CD4-positive, alpha-beta T cell treated with Interleukin-2 at 100 ng/mL for 4 hours (primary cell): ENCODE results near the gene MEI4.
"Not testable (repeated sequence)": the region's sequence is repeated elsewhere in the genome, so short reads cannot be mapped to it uniquely, and the experiment has no call there.

ENCODE experiments used
- DNase-seq: peaks from one replicate; pipeline ENCODE4 v3.0.0-alpha.2; 2020; ENCODE audit warnings: low spot score

MEI4 gene

GRCh38 chr6:77678048-77678447, 25.2 kb downstream of the MEI4 start:
- DNase-seq: no peak

DNA sequence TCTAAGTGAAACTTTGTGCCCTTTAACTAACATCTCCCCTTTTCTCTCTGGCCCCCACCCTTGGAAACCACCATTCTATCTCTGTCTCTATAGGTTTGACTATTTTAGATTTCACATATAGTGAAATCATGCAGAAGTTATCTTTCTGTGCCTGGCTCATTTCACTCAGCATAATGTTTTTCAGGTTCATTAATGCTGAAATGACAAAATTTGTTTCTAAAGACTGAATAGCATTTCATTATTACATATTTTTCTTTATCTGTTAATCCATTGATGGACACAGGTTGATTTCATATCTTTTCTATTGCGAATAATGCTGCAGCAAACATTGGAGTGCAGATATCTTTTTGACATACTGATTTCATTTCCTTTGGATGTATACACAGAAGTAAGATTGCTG, 30.7 kb downstream of the MEI4 start:
- no peak for DNase-seq

DNA sequence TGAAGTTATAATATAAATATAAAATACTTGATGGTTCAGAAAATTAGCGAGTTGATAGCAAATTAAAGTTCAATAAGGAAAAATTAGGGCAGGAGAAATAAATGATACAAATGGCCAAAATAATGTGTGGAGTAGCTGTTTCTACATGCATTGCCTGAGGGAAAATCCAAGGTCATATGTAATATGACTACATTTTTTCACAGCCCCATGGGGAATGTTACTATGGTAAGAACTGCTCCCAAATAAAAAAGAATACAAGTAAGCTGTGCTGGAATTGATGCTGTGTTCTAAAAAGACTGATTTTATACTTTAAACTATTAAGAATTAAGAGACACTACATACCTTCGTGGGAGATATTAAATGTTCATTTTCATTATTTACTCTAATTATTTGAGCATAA, 34.1 kb downstream of the MEI4 start:
- DNase-seq: no peak

DNA sequence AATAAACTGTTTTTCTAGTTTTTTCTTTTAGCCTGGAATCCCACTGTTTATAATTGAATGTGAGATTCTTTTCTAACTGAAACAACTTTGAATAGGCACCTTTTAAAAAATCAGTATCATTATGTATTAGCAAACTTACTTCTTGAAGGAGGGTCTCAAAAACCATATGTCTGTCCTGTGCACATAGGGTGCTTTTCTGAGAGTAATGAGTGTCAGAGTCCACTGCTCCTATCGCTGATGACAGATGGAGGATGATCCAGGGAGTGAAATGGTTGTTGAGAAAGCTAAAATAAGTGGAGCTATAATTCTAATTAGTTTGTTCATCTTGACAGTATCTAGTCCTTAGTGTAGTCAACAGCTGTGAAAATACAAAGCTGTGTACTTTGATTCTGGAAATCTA, 35.8 kb downstream of the MEI4 start:
- no peak for DNase-seq

GRCh38 chr6:77700095-77700494, 47.3 kb downstream of the MEI4 start:
- DNase-seq: not testable (repeated sequence)

GRCh38 chr6:77707603-77708002, 54.8 kb downstream of the MEI4 start:
- DNase-seq: no peak

DNA sequence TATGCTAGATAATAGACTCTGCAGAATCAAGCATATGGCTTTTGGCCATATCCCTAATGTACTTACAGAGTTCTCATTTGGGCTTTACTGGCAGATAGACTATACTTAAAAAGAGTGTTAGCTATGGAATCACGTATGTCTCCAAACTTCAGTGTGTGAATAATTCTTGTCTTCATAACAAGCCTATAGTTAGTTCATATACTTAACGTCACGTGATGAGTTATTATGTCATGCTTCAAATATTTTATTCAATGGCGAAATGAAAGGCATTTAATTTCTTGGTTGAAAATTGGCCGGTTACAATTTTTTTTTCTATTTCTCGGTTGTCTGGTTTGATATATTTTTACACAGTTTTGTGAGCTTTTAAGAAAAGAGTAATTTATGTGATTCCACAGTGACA, 62.7 kb downstream of the MEI4 start:
- DNase-seq: no peak

GRCh38 chr6:77716311-77716710, 63.5 kb downstream of the MEI4 start:
- DNase-seq: no peak

DNA sequence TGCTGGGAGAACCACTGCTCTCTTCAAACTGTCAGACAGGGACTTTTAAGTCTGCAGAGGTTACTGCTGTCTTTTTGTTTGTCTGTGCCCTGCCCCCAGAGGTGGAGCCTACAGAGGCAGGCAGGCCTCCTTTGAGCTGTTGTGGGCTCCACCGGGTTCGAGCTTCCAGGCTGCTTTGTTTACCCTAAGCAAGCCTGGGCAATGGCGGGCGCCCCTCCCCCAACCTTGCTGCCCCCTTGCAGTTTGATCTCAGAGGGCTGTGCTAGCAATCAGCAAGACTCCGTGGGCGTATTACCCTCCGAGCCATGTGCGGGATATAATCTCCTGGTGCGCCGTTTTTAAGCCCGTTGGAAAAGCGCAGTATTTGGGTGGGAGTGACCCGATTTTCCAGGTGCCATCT, 83.2 kb downstream of the MEI4 start:
- not testable (repeated sequence) for DNase-seq

GRCh38 chr6:77740380-77740779, 87.5 kb downstream of the MEI4 start:
- DNase-seq: no peak

GRCh38 chr6:77752156-77752555, 99.3 kb downstream of the MEI4 start:
- not testable (repeated sequence) for DNase-seq

DNA sequence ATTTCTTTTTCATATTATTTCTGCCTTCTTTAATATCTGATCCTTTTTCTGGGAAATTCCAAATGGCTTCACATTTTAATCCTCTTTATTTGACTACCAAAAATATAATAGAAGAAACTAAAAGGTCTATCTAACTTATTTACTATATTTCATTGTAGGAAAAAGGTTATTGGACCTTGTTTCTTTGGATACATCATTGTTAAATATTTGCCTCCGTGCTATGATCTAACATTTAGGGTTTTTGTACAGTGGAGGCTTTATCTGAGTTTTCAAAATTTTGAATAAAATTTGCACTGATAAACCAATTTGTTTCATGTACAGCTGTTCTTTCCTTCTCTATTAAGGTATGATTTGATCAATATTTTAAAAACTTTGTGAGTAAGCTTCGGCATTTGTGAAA, 109.5 kb downstream of the MEI4 start:
- no peak for DNase-seq

DNA sequence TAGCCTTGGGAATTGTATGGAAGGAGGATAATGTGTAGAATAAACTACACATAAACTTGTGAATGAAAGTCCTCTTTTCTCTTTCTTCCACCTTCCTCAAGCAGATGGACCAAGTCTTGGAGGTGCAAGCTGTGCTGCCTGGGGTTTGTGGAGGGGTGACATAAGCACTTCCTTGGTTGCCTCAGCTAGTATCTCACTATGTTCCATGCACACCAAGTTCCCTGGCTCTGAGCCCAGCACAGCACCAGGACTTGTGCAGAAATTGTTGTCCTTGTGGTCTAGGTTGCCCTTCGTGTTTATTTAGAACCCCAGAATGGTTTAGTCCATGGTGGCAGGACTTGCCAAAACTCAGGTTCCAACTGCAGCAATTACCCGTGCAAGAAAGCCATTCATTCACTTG, 110.3 kb downstream of the MEI4 start:
- no peak for DNase-seq

- DNase-seq: no peak
Observed at GRCh38 chr6:77764364-77764763, 111.5 kb downstream of the MEI4 start.

DNA sequence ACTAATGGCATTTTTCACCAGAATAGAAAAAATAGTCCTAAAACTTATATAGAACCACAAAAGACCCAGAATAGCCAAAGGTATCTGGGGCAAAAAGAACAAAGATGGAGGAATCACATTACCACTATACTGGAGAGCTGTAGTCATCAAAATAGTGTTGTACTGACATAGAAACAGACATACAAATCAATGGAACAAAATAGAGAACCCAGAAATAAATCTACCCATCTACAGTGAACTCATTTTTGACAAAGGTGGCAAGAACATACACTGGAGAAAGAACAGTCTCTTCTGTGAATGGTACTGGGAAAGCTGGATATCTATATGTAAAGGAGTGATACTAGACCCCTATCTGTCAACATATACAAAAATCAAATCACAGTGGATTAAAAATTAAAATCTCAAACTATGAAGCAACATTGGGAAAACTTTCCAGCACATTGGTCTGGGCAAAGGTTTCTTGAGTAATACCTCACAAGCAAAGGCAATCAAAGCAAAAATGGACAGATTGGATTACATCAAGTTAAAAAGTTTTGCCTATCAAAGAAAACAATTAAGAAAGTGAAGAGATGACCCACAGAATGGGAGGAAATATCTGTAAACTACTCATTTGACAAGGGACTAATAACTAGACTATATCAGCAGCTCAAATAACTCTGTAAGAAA, 120.5 kb downstream of the MEI4 start:
- no peak for DNase-seq

GRCh38 chr6:77774457-77774856, 121.6 kb downstream of the MEI4 start:
- no peak for DNase-seq

- DNase-seq: no peak
Observed at GRCh38 chr6:77776441-77776840, 123.6 kb downstream of the MEI4 start.

DNA sequence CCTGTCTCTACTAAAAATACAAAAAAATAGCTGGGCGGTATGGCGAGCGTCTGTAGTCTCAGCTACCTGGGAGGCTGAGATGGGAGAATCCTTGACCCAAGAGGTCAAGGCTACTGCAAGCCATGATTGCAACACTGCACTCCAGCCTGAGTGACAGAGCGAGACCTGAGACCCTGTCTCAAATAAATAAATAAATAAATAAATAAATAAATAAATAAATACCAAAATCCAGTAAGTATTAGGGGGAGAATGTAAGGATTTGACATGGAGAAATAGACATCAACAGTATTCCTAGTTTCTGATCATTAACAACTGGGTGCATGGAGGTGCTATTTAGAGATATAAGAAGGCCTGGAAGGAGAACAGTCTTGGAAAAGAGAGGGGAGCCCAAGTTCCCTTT, 125.7 kb downstream of the MEI4 start:
- no peak for DNase-seq

DNA sequence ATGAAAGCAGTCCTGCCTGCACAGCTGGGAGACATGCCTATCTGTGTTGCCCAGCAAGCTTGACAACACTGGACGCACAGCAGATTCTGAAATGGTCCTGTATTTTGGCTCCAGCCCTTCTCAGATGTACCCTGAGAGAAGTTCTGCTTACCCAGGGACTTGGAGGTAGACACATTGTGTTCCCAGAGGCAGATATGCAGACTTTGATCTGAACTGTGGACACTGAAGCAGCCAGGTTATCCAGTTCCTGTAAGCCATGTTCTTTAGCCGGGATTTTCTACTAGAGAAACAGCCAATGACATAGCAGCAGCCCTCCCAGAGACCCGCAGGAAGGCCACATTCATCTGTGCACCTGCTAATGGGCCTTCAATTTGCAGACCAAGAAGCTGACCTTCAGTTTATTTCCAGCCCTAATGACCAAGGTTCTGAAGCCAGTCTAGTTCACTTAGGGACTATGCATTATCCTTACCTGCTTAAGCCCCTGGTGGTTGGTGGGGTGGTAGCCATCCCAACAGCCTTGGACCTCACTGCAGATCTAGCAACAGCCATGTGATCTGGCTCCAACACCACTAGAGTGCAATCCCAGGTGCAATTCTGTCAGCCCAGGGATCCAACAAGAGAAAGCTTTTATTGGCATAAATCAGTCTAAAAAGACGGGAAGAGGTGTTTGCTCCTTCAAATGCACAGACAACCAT, 134.2 kb downstream of the MEI4 start:
- no peak for DNase-seq

DNA sequence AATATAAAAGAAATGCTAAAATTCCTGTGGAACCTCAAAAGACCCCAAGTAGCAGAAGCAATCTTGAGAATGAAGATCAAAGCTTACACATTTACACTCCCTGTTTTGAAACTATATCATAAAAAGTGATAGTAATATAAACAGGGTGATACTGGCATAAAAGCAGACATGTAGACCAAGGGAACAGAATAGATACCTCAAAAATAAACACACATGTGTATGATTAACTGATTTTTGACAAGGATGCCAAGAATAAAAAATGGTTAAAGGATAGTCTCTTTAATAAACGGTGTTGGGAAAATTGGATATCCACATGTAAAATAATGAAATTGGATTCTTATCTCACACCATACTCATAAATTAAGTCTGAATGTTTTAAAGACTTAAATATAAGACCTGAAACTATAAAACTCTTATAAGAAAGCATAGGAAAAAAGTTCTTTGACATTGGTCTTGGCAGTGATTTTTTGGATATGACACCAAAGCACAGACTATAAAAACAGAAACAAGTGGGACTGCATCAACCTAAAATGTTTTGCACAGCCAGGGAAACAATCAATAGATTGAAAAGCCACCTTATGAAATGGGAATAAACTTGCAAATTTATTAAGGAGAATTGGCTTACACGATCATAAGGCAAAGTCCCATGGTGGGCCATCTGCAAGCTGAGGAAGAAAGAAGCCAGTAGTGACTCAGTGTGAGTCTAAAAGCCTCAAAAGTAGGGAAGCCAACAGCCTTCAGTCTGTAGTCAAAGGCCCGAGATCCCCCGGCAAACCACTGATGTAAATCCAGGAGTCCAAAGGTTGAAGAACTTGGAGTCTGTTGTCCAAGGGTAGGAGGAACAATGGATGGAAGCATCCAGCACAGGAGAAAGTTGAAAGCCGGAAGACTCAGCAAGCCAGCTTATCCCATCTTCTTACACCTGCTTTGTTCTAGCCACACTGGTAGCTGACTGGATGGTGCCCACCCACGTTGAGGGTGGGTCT, 144.3 kb downstream of the MEI4 start:
- DNase-seq: no peak

DNA sequence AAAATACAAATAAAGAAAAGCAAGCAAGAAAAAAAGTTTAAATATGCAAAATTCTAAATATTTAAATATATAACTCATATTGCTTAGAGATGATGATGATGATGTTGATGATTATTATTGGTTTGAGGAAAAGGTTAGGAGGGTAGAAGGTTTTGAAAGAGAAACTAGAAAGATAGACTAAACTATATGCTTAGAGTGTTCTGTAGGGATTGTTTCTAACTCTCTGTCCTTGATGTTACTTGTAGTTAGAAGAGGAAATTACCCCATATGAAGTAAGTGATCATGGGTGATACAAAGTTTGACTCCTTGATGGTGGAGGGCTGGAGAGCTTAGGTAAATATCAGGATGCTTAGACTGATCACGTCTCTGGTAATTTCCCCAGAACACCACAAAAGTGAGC, 159.5 kb downstream of the MEI4 start:
- DNase-seq: no peak

- DNase-seq: no peak
Observed at GRCh38 chr6:77813090-77813489, 160.3 kb downstream of the MEI4 start.

DNA sequence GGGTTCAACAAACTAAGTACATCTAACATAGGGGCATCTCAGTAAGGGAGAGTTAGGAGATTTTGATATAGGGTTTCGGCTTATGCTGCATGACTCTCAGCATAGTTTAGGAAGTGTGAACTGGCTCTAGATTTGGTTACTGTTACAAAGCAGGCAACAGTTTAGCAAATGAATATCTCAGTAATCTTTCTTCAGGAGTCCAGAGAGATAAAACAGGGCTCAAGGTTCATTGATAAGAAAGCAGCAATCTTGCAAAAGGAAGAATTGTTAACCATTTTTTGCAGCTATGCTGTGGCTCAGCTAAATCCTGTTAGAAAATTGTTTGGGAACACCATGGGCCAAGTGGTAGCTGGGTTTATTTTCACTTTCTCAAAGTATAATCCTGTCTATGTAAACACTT, 161.3 kb downstream of the MEI4 start:
- no peak for DNase-seq
